WTC11 (cell line): Measurements from ENCODE around the gene RAB11B. TPM values are rescaled to one million over a fixed set of nuclear protein-coding genes. Genes with fewer than 3 reads are reported as not detected.
A peak's percentile ranks its signal among the peaks of the same experiment; 100 is the strongest.
"Not testable (repeated sequence)": the region's sequence is repeated elsewhere in the genome, so short reads cannot be mapped to it uniquely, and the experiment has no call there.

Experiments used
- ATAC-seq: fragments of 200-7000 bp; cut with Tn5 transposase; 2 replicates; pipeline ENCODE4 v1.10.0; 2021; ENCODE audit warnings: mild to moderate bottlenecking, moderate library complexity
- CTCF ChIA-PET: fragments of 300-600 bp; sonication (Branson Sonifier 250); formaldehyde crosslinking; loops from one replicate; lab custom pipeline; 2021; ENCODE audit warnings: antibody characterized with exemption; lab: Charles Lee
- POLR2A ChIA-PET: fragments of 350-600 bp; sonication (Branson Sonifier 250); formaldehyde crosslinking; loops from one replicate; lab custom pipeline; 2021; ENCODE audit warnings: antibody characterized with exemption; lab: Charles Lee
- DNase-seq: peaks from one replicate; pipeline ENCODE4 v3.0.0; 2021; ENCODE audit warnings: low spot score
- H3K27ac Mint-ChIP-seq: 2 replicates; pipeline ENCODE4 v1.8.0; 2021; ENCODE audit warnings: mixed read lengths
- H3K27me3 Mint-ChIP-seq: 2 replicates; pipeline ENCODE4 v1.8.0; 2021; ENCODE audit warnings: low read depth, mild to moderate bottlenecking, moderate library complexity, mixed read lengths
- H3K36me3 Mint-ChIP-seq: 2 replicates; pipeline ENCODE4 v1.8.0; 2021; ENCODE audit warnings: mixed read lengths
- H3K4me1 Mint-ChIP-seq: 2 replicates; pipeline ENCODE4 v1.8.0; 2022; ENCODE audit warnings: mixed read lengths
- H3K4me3 Mint-ChIP-seq: 2 replicates; pipeline ENCODE4 v1.8.0; 2021; ENCODE audit warnings: mild to moderate bottlenecking, moderate library complexity, mixed read lengths
- H3K9me3 Mint-ChIP-seq: 2 replicates; pipeline ENCODE4 v1.8.0; 2021; ENCODE audit warnings: mixed read lengths
- FOXJ3 ChIP-seq: sonication (generic); formaldehyde crosslinking; IDR thresholded peaks from 2 replicates; pipeline ENCODE4 v1.9.0; 2021; ENCODE audit warnings: missing genetic modification reagents, mild to moderate bottlenecking, borderline replicate concordance
- FOXP1 ChIP-seq: sonication (generic); formaldehyde crosslinking; IDR thresholded peaks from 2 replicates; pipeline ENCODE4 v1.8.0; 2022; ENCODE audit warnings: missing genetic modification reagents, mild to moderate bottlenecking, moderate library complexity, borderline replicate concordance
- JUN ChIP-seq: sonication (generic); formaldehyde crosslinking; IDR thresholded peaks from 2 replicates; pipeline ENCODE4 v1.8.0; 2023; ENCODE audit warnings: mild to moderate bottlenecking, missing genetic modification reagents
- RELA ChIP-seq: sonication (generic); formaldehyde crosslinking; IDR thresholded peaks from 2 replicates; pipeline ENCODE4 v1.8.1; 2022; ENCODE audit warnings: missing genetic modification reagents, mild to moderate bottlenecking, borderline replicate concordance
- SMAD4 ChIP-seq: sonication (generic); formaldehyde crosslinking; IDR thresholded peaks from 2 replicates; pipeline ENCODE4 v1.8.0; 2022; ENCODE audit warnings: mild to moderate bottlenecking, missing genetic modification reagents
- TEAD1 ChIP-seq: sonication (generic); formaldehyde crosslinking; IDR thresholded peaks from 2 replicates; pipeline ENCODE4 v1.8.0; 2022; ENCODE audit warnings: mild to moderate bottlenecking, missing genetic modification reagents
- TP53 ChIP-seq: sonication (generic); formaldehyde crosslinking; IDR thresholded peaks from 2 replicates; pipeline ENCODE4 v1.8.1; 2023; ENCODE audit warnings: mild to moderate bottlenecking, missing genetic modification reagents
- ZBTB21 ChIP-seq: sonication (generic); formaldehyde crosslinking; IDR thresholded peaks from 2 replicates; pipeline ENCODE4 v1.8.1; 2023; ENCODE audit warnings: mild to moderate bottlenecking, missing genetic modification reagents, borderline replicate concordance
- ZNF219 ChIP-seq: sonication (generic); formaldehyde crosslinking; IDR thresholded peaks from 2 replicates; pipeline ENCODE4 v1.8.0; 2023; ENCODE audit warnings: missing genetic modification reagents, mild to moderate bottlenecking, borderline replicate concordance
- ZNF263 ChIP-seq: sonication (generic); formaldehyde crosslinking; IDR thresholded peaks from 2 replicates; pipeline ENCODE4 v1.8.1; 2022; ENCODE audit warnings: low read depth, mild to moderate bottlenecking, moderate library complexity, missing genetic modification reagents
- ZNF416 ChIP-seq: fragments of 250-450 bp; sonication (Bioruptor Pico); IDR thresholded peaks from 2 replicates; pipeline ENCODE4 v1.9.0; 2021; ENCODE audit warnings: mild to moderate bottlenecking, inconsistent platforms
- total RNA-seq: library from RNA; stranded (reverse); gene quantifications from 3 replicates; pipeline ENCODE4 v1.2.3, GENCODE V29; 2021
- TF ChIP-seq, protein P1 (sequence below): sonication (generic); formaldehyde crosslinking; IDR thresholded peaks from 2 replicates; pipeline ENCODE4 v1.8.0; 2022; ENCODE audit warnings: mild to moderate bottlenecking, missing genetic modification reagents
- TF ChIP-seq, protein P2 (sequence below): fragments of 250-450 bp; sonication (Bioruptor Pico); IDR thresholded peaks from 2 replicates; pipeline ENCODE4 v1.9.0; 2021; ENCODE audit warnings: mild to moderate bottlenecking
- TF ChIP-seq, protein P3 (sequence below): sonication (generic); formaldehyde crosslinking; IDR thresholded peaks from 2 replicates; pipeline ENCODE4 v1.8.0; 2023; ENCODE audit warnings: missing genetic modification reagents
- TF ChIP-seq, protein P4 (sequence below): sonication (generic); formaldehyde crosslinking; IDR thresholded peaks from 2 replicates; pipeline ENCODE4 v1.8.1; 2022; ENCODE audit warnings: missing genetic modification reagents, borderline replicate concordance

RAB11B gene
- total RNA-seq, 1 experiment from 2014 or later: 108 TPM

DNA sequence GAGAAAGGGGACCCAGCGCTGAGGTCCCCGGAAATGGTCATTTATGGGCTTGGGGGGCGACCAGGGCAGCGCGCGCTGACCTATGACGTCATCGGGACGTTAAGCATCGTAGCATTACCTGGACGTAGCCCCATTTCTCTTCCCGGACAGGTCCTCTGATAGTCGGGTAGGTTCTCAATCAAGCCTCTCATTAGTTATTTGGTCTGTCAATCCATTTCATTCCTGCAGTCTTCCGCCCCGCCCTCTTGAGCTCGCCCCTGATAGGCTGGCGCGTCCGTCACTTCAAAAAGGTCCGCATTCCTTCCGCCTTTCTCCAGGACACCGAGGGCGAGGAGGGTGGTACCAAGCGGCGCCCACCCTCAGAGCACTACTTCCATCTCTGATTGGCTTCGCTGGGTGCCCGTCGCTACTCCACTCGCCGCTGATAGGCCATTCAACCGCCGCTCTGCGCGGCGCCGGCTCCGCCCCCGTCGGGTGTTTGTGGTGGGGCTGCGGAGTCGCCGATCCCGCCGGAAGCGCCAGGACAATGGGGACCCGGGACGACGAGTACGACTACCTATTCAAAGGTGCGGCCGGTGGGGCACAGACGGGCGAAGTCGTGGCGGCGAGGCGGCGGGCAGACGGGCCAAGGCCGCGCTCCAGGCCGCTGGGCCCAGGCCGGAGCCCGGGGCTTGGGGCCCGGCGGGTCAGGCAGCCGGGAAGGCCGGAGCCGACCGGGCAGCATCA, at the start of gene RAB11B (continued):
- TF ChIP-seq, protein P1, sequence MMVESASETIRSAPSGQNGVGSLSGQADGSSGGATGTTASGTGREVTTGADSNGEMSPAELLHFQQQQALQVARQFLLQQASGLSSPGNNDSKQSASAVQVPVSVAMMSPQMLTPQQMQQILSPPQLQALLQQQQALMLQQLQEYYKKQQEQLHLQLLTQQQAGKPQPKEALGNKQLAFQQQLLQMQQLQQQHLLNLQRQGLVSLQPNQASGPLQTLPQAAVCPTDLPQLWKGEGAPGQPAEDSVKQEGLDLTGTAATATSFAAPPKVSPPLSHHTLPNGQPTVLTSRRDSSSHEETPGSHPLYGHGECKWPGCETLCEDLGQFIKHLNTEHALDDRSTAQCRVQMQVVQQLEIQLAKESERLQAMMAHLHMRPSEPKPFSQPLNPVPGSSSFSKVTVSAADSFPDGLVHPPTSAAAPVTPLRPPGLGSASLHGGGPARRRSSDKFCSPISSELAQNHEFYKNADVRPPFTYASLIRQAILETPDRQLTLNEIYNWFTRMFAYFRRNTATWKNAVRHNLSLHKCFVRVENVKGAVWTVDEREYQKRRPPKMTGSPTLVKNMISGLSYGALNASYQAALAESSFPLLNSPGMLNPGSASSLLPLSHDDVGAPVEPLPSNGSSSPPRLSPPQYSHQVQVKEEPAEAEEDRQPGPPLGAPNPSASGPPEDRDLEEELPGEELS (CRISPR knock-in tag): no peak
- TF ChIP-seq ZNF263 (CRISPR knock-in tag): no peak
- no peak for TF ChIP-seq FOXJ3 (CRISPR knock-in tag)
- TF ChIP-seq, protein P2, sequence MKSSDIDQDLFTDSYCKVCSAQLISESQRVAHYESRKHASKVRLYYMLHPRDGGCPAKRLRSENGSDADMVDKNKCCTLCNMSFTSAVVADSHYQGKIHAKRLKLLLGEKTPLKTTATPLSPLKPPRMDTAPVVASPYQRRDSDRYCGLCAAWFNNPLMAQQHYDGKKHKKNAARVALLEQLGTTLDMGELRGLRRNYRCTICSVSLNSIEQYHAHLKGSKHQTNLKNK: no peak
- peak; percentile 92 for TF ChIP-seq ZNF416
- peak; percentile 12 for TF ChIP-seq TEAD1 (CRISPR knock-in tag)
- peak; percentile 99 for TF ChIP-seq ZBTB21 (CRISPR knock-in tag)
- 0 out of 2 replicates have a peak, but pooled peaks have one; percentile 34 for TF ChIP-seq JUN (CRISPR knock-in tag)
- 0 out of 2 replicates have a peak, but pooled peaks have one; percentile 58 for TF ChIP-seq TP53 (CRISPR knock-in tag)

DNA sequence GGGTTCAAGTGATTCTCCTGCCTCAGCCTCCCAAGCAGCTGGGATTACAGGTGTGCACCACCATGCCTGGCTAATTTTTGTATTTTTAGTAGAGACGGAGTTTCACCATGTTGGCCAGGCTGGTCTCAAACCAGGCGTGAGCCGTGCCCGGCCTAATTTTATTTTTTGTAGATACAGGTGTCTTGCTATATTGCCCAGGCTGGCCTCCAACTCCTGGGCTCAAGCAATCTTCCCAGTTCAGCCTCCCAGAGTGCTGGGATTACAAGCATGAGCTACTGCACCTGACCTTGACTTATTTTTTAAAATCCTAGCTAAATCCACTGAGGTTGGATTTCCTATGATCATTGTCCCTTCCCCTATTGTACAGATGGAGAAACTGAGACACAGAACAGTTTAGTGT, 48.7 kb upstream of the RAB11B start:
- ChIA-PET POLR2A (interaction anchor here (0.6 to 1.3 kb wide), 2 partner anchors 114 to 172 kb away, joined by 3 to 6 read pairs; partner anchors contain the start of gene ZNF414), CTCF (interaction anchor here (0.7 to 4.8 kb wide), 4 partner anchors 12 to 240 kb away, joined by 3 to 39 read pairs (median 4); no protein-coding TSS in a partner anchor)
- H3K27me3 Mint-ChIP-seq: peaks cover 52% of the 10 kb centered on the region
- not testable (repeated sequence) for H3K36me3 Mint-ChIP-seq, DNase-seq, ATAC-seq, H3K9me3 Mint-ChIP-seq, H3K27ac Mint-ChIP-seq
- peaks cover 19% of the 10 kb centered on the region for H3K4me1 Mint-ChIP-seq
- H3K4me3 Mint-ChIP-seq: peak overlapping the region; percentile 64

DNA sequence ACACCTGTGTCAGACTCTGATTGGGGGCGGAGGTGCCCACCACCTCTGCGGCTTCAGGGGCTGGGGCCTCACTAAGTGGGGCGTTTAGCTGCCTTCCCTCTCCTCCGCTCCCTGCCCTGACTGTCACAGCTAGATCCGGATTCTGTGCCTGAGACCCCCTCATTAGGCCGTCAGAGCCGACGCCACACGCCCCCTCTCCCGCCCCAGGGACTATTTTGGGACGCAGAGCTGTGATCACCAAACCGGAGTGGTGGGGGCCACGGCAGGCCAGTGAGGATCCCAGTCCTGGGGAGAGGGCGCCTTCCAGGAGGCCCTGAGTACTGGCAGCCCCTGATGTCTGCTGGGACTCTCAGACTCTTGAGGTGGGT, 47.9 kb upstream of the RAB11B start:
- ATAC-seq: no peak
- Mint-ChIP-seq H3K9me3 (no peaks in the 10 kb centered on the region), H3K36me3 (no peaks in the 10 kb centered on the region), H3K4me3 (peak overlapping the region; percentile 64), H3K4me1 (peaks cover 21% of the 10 kb centered on the region), H3K27me3 (peaks cover 44% of the 10 kb centered on the region), H3K27ac (no peak overlapping the region)
- TF ChIP-seq, protein P3, sequence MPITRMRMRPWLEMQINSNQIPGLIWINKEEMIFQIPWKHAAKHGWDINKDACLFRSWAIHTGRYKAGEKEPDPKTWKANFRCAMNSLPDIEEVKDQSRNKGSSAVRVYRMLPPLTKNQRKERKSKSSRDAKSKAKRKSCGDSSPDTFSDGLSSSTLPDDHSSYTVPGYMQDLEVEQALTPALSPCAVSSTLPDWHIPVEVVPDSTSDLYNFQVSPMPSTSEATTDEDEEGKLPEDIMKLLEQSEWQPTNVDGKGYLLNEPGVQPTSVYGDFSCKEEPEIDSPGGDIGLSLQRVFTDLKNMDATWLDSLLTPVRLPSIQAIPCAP: no peak
- TF ChIP-seq, protein P1 (CRISPR knock-in tag): no peak
- TF ChIP-seq FOXP1 (CRISPR knock-in tag) (no peak), SMAD4 (CRISPR knock-in tag) (no peak), RELA (CRISPR knock-in tag) (no peak), ZNF219 (no peak)
- TF ChIP-seq, protein P4, sequence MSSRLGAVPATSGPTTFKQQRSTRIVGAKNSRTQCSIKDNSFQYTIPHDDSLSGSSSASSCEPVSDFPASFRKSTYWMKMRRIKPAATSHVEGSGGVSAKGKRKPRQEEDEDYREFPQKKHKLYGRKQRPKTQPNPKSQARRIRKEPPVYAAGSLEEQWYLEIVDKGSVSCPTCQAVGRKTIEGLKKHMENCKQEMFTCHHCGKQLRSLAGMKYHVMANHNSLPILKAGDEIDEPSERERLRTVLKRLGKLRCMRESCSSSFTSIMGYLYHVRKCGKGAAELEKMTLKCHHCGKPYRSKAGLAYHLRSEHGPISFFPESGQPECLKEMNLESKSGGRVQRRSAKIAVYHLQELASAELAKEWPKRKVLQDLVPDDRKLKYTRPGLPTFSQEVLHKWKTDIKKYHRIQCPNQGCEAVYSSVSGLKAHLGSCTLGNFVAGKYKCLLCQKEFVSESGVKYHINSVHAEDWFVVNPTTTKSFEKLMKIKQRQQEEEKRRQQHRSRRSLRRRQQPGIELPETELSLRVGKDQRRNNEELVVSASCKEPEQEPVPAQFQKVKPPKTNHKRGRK: no peak
- no peak for DNase-seq
- POLR2A ChIA-PET: no interaction called here
- CTCF ChIA-PET: interaction anchor here (0.6 to 4.8 kb wide), 9 partner anchors 8 to 300 kb away, joined by 3 to 39 read pairs (median 3); partner anchors contain the start of gene MARCHF2
